Mucosa of gallbladder (tissue), 1 donor: ENCODE data around the gene GAPT. TPM values are rescaled to one million over a fixed set of nuclear protein-coding genes. Genes with fewer than 3 reads are reported as not detected.

Experiments used
- DNase-seq: peaks from one replicate; pipeline ENCODE4 v3.0.0-alpha.2; 2020; ENCODE audit warnings: low spot score
- total RNA-seq: library from RNA; stranded (reverse); gene quantifications from one replicate; pipeline ENCODE4 v1.2.1, GENCODE V29; 2021
- donor health status: DM: no; HTN: no; CAD: no.

GAPT gene
- 4.7 TPM for total RNA-seq

GRCh38 chr5:58491216-58491892 is at the start of gene GAPT:
Gene GAPT, plus strand, starts transcription at chr5:58491435. Its CDS starts 3,102 bp downstream, at chr5:58494537.
- no peak for DNase-seq

DNA sequence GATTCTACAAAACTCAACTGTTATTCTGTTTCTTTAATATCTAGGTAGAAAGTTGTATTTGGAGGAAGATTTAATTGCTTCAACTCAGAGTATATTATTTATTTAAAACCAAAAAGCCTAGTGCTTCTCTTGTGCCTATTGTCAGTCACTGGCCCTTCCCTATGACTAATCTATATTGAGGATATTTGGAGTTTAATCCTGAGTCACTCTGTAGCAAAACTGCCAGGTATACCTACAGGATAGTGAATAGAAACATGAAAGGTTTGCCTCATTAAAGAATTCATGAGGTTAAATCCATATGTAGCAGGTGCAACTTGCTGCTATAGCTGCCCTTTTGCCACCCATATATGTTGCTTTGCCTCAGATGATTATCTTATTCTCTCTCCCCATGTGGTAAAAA is 46.4 kb upstream of the GAPT start:
- DNase-seq, result no peak

DNA sequence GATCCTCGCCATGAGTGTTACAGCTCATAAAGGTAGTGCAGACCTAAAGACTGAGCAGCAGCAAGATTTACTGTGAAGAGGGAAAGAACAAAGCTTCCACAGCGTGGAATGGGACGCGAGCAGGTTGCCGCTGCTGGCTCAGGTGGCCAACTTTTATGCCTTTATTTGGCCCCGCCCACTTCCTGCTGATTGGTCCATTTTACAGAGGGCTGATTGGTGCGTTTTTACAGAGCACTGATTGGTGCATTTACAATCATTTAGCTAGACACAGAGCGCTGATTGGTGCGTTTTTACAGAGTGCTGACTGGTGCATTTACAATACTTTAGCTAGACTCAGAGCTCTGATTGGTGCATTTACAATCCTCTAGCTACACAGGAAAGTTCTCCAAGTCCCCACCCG is 45.2 kb upstream of the GAPT start:
- DNase-seq, result no peak

DNA sequence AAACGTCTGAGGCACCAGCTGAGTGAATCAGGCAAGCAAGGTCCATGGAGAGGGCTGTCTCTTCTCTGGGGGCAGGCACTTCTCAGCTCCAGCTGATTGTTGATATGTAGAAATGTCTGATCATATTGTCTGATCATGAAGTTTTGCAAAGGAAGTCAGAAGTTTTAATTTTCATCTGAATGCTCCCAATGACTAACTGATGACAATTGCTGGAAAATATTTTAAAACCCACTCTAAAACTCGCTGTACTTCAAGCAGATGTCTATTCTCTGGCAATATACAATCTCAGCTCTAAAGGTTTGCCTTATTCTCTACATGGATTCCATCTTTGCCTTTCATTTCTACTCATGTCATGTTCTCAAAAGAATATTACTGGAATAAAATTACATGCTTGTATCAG is 44.0 kb upstream of the GAPT start:
- no peak for DNase-seq

GRCh38 chr5:58450018-58450417 is 41.2 kb upstream of the GAPT start:
- no peak for DNase-seq

DNA sequence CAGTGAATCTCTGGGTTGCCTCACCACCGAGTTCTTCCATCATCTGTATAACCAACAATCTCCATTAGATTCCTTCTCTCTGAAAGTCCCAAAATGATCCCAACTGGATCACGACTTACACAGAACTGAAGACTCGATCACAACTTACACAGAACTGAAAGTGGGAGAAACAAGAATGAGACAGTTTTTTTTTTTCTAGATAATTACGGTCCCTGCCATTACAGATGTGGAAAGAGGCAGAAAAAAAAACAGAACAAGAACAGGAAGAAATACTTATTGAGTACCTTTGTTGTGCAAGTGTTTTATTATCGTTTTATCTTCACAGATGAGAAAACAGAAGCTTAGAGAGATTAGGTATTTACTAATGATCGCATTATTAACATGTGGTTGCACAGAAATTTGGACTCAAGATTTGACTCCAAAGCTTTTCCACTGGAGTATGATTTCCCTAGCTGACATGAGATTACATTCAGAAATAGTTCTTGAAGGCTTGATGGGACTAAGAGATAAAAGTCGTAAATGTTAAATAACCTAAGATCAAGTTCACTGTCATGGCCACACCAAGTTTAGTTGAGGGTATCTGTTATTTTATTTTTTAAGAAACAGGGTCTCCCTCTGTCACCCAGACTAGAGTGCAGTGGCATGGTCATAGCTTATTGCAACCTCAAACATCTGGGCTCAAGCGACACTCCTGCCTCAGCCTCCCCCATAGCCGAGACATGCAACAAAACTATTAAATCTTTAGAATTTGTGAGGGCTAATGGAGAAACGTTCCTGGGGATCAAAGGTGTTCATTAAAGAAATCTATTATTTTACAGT is 40.2 kb upstream of the GAPT start:
- no peak for DNase-seq

DNA sequence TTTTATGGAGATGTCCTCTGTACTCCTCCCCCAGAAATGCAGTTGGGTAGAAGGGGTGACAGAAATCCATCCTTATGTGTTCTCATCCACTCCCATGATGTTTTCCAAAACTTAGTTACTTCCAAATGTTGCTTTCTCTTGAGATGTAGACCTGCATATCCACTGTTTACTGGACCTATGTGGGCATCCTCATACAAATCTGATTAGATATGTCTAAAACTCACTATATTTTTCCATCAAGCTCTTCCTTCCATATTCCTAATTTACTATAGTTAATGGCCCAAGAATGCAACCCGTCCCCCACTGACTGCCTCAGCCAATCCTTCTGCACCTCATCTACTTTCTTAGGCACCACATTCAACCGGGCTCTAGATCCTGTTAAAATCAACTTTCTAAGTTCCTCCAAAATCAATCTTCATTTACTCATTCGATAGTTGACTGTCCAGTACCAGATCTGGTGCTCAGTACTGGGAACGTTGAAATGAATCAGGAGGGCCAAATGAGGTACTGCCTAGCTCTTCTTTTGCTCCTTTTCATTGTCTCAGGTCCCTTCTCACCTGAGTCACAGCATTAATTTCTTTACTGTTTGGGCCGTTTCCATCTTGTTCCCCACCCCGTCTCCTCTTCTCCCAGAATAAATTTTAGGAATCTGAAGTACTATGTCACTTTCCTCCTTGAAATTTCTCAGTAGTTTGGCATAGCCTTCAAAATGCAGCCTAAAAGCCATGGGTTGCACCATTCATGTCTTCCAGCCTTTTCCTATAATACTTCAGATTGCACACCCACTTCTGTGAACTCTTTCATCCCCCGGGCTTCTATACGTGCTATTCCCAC is 39.3 kb upstream of the GAPT start:
- DNase-seq, result no peak

GRCh38 chr5:58452566-58453258 is 38.5 kb upstream of the GAPT start:
- DNase-seq, result no peak

GRCh38 chr5:58453306-58453705 is 37.9 kb upstream of the GAPT start:
- DNase-seq, result no peak

- DNase-seq, result no peak
Measured at GRCh38 chr5:58454025-58454424, 37.2 kb upstream of the GAPT start.

DNA sequence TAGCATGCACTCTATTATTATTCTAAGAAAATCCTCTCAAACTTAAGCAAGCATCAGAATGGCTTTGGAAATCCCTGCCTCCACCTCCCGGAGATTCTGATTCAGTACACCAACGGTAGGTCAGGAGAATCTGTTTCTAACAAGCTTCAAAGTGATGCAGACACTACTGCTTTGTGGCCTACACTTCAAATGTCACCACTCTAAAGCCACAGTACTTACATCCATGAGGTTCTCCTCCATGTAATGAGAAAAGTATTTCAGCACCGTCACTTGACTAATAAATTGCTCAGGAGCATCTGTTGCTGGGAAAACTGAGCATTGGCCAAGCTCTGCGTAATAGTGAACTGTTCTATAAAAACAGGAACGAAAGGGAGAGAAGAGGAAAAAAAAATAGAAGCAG is 36.2 kb upstream of the GAPT start:
- DNase-seq, result no peak

- no peak for DNase-seq
Measured at GRCh38 chr5:58455480-58455879, 35.8 kb upstream of the GAPT start.

GRCh38 chr5:58456026-58456425 is 35.2 kb upstream of the GAPT start:
- DNase-seq, result no peak

DNA sequence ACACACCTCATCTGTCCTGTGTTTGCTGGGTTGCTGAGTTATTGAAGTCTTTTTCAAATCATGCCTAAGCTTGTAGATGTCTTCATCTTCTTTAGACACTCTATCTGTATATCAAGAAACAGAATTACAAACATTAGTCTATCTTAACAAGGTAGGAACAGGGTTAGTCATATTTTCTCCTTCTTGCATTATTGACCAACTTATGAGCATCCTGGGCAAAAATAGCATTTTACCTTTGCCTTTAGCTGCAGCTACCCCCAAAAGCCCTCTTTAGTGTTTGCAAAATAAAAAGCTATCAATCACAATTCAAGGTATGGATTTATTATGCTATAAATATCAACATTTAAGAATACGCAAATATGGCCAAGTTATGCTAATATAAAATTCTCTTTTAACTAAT is 34.7 kb upstream of the GAPT start:
- DNase-seq, result no peak

- DNase-seq, result no peak
Measured at GRCh38 chr5:58457050-58457449, 34.2 kb upstream of the GAPT start.

DNA sequence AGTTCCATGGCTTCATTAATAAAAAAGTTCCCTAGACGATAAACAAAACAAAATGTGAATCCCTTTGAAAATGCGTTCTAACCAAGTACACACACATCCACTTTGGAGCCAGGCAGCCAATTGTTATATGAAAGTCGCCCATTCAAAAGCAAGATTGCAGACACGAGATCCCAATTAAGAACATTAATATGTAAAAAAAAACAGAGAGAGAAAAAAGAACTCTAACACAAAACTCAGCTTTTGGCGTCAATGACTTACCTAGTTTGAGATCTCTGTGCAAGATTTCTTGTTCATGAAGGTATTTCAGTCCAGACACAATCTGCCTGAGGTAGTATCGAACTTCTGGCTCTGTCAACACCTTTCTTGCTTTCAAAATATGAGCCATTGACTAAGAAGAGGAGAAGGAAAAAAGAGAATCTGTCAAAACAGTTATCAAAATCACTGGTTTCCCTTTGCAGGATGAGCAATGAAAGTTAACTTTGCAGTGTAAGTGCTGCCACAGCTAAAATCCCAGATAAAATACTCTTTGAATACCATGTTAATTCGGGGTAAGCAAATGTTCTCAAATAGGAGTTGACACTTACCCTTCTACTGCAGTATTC is 33.0 kb upstream of the GAPT start:
- DNase-seq, result no peak

- DNase-seq, result no peak
Measured at GRCh38 chr5:58458743-58459145, 32.5 kb upstream of the GAPT start.

GRCh38 chr5:58459146-58460001 is 31.9 kb upstream of the GAPT start:
- peak; percentile 18 for DNase-seq

DNA sequence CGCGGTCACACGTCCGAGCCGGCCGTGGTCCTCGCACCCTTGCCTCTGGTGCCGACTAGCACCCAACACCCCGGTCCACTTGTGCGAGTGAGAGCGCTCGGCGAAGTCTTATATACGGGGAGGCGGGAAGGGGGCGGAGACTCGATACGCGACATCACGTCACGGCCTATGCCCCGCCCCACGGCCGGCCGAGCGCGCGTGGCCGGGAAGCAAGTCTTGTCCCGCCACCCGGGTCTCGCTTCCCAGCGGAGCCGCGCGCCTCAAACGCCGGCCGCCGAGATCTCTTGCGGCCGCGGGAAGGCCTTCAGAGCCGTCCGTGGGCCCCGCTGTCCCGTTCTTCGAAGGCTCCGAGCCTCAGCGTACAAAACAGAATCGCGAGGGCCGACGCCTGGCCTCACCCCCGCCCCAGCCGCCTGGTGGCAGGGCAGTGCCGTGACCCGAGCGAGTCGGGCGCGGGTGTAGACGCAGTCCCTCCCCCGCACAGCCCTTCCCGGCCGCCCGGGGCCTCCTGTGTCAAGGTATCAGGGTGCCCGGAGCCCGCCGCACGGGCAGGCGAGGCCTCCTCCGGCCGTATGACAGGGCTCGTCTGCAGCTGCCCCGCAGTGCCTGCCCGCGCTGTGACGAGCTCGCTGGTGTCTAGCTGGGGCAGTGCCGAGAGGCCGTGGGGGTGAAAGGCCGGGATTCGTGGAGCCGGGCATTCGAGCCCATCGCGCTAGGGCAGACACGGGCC is 31.1 kb upstream of the GAPT start, which contains the start of gene PLK2:
TSS of gene PLK2 (minus strand) at position 85 of the 730 bp plus-strand sequence. CDS start 127 bp downstream, outside the sequence.
- peak; percentile 95 for DNase-seq
